Measurements from ENCODE around the gene ANO4.
A peak's percentile ranks its signal among the peaks of the same experiment; 100 is the strongest.

The ANO4 gene

DNA sequence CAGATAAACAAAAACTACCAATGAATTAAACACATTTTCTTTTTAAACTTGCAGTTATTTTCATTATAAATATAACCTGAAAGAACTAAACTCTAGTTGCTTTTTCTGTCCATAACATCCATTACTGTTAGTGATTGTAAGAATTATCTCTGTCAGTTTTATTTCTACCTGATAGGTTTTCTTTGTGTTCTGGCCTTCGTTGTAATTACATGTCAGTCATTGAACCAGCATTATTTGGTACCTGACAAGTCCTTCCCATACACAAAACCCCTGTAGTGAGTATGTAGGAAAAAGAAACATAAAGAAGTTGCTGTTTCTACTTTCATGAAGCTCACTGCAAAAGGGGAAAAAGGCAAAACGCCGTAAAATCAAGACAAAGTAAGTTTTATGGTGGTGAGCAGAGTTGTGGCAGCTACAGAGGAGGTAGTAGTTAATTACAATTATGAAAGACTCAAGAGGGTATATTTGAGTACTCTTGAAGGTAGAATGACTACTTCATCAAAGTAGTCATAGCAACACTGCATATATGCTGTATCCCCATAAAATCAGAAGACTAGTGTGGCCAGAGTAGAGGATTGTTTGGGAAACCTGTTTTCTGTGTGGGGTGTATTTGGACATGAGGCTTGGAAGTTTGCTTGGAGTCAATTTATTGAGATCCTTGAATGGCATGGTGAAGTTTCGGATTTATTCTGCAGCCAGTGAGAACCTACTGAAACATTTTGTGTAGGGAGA is 312.6 kb downstream of the ANO4 start:
- no peak overlapping the region for H3K27ac ChIP-seq
- TF ChIP-seq, protein P1, sequence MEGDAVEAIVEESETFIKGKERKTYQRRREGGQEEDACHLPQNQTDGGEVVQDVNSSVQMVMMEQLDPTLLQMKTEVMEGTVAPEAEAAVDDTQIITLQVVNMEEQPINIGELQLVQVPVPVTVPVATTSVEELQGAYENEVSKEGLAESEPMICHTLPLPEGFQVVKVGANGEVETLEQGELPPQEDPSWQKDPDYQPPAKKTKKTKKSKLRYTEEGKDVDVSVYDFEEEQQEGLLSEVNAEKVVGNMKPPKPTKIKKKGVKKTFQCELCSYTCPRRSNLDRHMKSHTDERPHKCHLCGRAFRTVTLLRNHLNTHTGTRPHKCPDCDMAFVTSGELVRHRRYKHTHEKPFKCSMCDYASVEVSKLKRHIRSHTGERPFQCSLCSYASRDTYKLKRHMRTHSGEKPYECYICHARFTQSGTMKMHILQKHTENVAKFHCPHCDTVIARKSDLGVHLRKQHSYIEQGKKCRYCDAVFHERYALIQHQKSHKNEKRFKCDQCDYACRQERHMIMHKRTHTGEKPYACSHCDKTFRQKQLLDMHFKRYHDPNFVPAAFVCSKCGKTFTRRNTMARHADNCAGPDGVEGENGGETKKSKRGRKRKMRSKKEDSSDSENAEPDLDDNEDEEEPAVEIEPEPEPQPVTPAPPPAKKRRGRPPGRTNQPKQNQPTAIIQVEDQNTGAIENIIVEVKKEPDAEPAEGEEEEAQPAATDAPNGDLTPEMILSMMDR (IDR thresholded peaks at IDR 0.05), result no peak
- TF ChIP-seq ZFX (IDR thresholded peaks at IDR 0.05; ENCODE audit: borderline replicate concordance), result no peak

DNA sequence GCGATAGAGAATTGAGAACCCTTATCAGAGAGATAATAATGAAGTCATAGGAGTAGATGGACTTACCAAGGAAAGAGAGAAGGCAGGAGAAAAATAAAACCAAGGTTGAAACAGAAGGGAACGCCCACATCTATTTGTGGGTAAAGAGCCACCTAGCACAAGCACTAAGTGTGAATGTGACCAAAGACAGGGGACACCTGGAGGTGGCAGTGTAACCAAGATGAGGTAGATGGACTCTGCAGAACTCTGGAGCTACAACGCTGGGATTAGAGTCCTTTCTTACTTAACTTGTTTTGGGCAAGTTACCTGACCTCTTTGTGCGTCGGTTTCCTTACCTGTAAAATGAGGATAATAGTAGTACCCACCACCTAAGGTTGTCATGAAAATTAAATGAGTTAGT is 313.6 kb downstream of the ANO4 start:
- no peak overlapping the region for H3K27ac ChIP-seq
- TF ChIP-seq ZFX (IDR thresholded peaks at IDR 0.05; ENCODE audit: borderline replicate concordance), result no peak
- TF ChIP-seq, protein P1 (IDR thresholded peaks at IDR 0.05), result peak; percentile 21; the same call in 1 of the 2 replicates

DNA sequence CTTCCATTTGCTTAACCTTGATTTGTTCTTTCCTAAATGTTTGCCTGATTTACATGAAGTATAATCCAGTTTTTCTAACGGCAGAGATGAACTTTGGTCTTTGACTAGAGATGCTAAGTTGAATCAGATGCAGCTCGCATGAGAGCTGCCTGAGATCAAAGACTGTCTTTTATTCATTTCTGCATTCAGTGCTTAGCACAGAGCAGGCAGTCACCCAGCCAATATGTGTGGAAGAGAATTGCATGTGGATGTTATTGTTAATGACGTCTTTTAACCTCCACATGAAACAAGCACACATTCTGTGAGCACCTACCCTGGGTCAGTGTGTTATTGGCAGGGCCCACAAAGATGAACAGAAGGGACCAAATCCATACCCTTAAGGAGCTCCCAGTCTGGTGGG is 316.3 kb downstream of the ANO4 start:
- TF ChIP-seq, protein P1 (IDR thresholded peaks at IDR 0.05), result no peak
- TF ChIP-seq ZFX (IDR thresholded peaks at IDR 0.05; ENCODE audit: borderline replicate concordance), result no peak
- H3K27ac ChIP-seq, result no peak overlapping the region

DNA sequence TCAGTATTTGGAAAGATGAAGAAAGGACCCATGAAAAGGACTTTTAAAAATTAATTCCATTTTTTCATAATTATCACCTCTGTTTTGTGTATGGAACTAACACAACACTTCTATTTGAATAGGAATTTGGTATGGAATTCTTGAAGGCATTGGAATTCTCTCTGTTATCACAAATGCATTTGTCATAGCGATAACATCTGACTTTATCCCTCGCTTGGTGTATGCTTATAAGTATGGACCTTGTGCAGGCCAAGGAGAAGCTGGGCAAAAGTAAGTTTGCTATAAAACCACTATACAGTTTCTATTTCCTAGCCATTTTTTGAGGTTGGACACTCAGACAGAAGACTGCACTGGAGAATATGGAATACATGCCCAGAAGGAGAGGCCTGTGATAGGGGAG is 316.9 kb downstream of the ANO4 start:
- TF ChIP-seq, protein P1 (IDR thresholded peaks at IDR 0.05), result no peak
- TF ChIP-seq ZFX (IDR thresholded peaks at IDR 0.05; ENCODE audit: borderline replicate concordance), result no peak
- H3K27ac ChIP-seq, result no peak overlapping the region

DNA sequence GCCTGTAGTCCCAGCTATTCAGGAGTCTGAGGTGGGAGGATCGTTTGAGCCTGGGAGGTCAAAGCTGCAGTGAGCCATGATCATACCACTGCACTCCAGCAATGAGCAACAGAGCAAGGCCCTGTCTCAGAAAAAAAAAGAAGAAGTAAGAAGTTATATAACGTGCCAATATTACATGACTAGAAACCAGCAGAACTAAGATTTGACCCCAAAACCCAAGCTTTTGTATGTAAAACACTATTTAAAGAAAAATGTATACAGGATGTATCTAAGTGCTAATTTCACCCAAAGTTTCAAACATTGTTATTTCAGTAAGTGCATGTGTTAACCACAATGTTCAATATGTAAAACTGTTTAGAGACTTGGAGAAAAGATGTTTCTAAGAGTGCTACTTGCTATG is 320.8 kb downstream of the ANO4 start:
- TF ChIP-seq ZFX (IDR thresholded peaks at IDR 0.05; ENCODE audit: borderline replicate concordance), result no peak
- TF ChIP-seq, protein P1 (IDR thresholded peaks at IDR 0.05), result no peak

DNA sequence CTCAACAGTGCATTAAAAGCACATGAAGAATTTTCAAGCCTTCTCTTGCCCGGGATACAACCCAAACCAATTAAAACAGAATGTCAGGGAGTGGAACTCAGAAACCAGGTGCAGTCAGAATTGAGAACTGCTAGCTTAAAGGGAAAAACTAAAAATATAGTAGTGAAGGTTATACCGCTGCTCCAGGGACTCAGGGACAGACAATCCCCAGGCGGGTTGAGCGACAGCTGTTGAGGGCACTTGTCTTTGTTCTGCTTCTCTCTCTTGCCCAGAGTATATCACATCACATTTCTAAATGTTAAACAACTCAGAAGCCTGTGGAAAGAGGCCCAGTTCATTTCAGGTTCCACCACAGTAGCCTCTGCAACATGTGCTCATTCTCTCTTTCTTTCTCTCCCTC is 322.3 kb downstream of the ANO4 start:
- no peak overlapping the region for H3K27ac ChIP-seq
- TF ChIP-seq, protein P1 (IDR thresholded peaks at IDR 0.05), result no peak
- TF ChIP-seq ZFX (IDR thresholded peaks at IDR 0.05; ENCODE audit: borderline replicate concordance), result no peak

More for the DNA sequence above, 320.8 kb downstream of the ANO4 start:
- H3K27ac ChIP-seq, result no peak overlapping the region

DNA sequence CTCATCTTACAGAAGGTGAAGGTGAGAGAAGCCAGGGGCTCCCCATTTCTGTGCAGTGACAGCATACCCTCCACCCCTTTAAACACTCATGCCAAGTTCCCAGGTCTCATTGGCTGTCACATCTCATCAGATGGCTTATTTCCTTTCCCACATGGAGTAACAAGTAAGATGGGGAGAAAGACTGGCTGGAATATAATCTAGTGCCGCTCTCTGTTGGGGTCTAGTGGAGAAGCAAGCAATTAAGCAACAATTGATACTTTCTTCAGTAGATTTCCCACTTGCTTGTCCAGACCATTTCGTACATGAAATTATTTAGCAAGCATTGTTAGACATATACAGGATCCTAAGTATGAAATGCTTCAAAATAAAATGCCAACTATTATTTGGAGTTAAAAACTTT is 323.3 kb downstream of the ANO4 start:
- TF ChIP-seq ZFX (IDR thresholded peaks at IDR 0.05; ENCODE audit: borderline replicate concordance), result no peak
- TF ChIP-seq, protein P1 (IDR thresholded peaks at IDR 0.05), result no peak
- H3K27ac ChIP-seq, result no peak overlapping the region
